IMR-90 (cell line): ENCODE results near the gene STAG1. TPM values are rescaled to one million over a fixed set of nuclear protein-coding genes. Genes with fewer than 3 reads are reported as not detected.

Experiments used
- ATAC-seq: fragments of 200-7000 bp; cut with Tn5 transposase; 2 replicates; pipeline ENCODE4 v1.9.1; 2020; ENCODE audit warnings: low read depth, mild to moderate bottlenecking, moderate library complexity
- BruUV-seq: library from RNA; stranded (reverse); fragments of 400-500 nt; replicated peaks from 2 replicates; lab custom pipeline; 2021; lab: Mats Ljungman, UMichigan
- CTCF ChIA-PET: fragments of 300-600 bp; formaldehyde crosslinking; extraction: SDS; loops from one replicate; lab custom pipeline; 2021; ENCODE audit warnings: antibody characterized with exemption; lab: Yijun Ruan, JAX
- POLR2A ChIA-PET: fragments of 300-600 bp; sonication (Branson Sonifier 250); formaldehyde crosslinking; loops from one replicate; lab custom pipeline; 2022; ENCODE audit warnings: antibody characterized with exemption; ENCODE audit not compliant: unreplicated experiment; lab: Charles Lee
- DNase-seq: peaks from one replicate; pipeline ENCODE4 v3.0.0; 2013
- H2AFZ ChIP-seq: replicated peaks from 2 replicates; pipeline ENCODE3; 2013; ENCODE audit warnings: low read length, mild to moderate bottlenecking; ENCODE audit not compliant: poor library complexity
- H2AK5ac ChIP-seq: 2 replicates; pipeline ENCODE4 v1.6.1; 2013; ENCODE audit warnings: low read depth, low read length, inconsistent platforms
- H2AK9ac ChIP-seq: replicated peaks from 2 replicates; pipeline ENCODE3; 2013; ENCODE audit warnings: mild to moderate bottlenecking, low read depth, low read length, moderate library complexity; ENCODE audit not compliant: poor library complexity
- H2BK120ac ChIP-seq: 2 replicates; pipeline ENCODE4 v1.6.1; 2013; ENCODE audit warnings: low read depth, low read length, inconsistent platforms
- H2BK15ac ChIP-seq: 3 replicates; pipeline ENCODE4 v1.6.1; 2013; ENCODE audit warnings: low read depth, low read length, inconsistent platforms
- H2BK20ac ChIP-seq: 2 replicates; pipeline ENCODE4 v1.6.1; 2013; ENCODE audit warnings: low read depth, mild to moderate bottlenecking, inconsistent platforms, low read length, moderate library complexity
- H2BK5ac ChIP-seq: 2 replicates; pipeline ENCODE4 v1.6.1; 2013; ENCODE audit warnings: mild to moderate bottlenecking, low read depth, low read length, inconsistent platforms; ENCODE audit not compliant: poor library complexity, severe bottlenecking
- H3K14ac ChIP-seq: replicated peaks from 2 replicates; pipeline ENCODE4 v1.6.1; 2013; ENCODE audit warnings: low read depth, low read length, inconsistent platforms
- H3K18ac ChIP-seq: 2 replicates; pipeline ENCODE4 v1.6.1; 2013; ENCODE audit warnings: low read depth, low read length, control low read depth
- H3K23ac ChIP-seq: 2 replicates; pipeline ENCODE4 v1.6.1; 2013; ENCODE audit warnings: low read depth, low read length, inconsistent platforms
- H3K27ac ChIP-seq: 2 replicates; pipeline ENCODE4 v1.5.1; 2013; ENCODE audit warnings: mild to moderate bottlenecking, control low read depth, low read length; ENCODE audit not compliant: insufficient read depth
- H3K27me3 ChIP-seq: 2 replicates; pipeline ENCODE4 v1.6.1; 2013; ENCODE audit warnings: low read length; ENCODE audit not compliant: control insufficient read depth, insufficient read depth
- H3K36me3 ChIP-seq: 2 replicates; pipeline ENCODE4 v1.6.1; 2013; ENCODE audit warnings: low read length, mixed read lengths; ENCODE audit not compliant: control insufficient read depth, insufficient read depth
- H3K4ac ChIP-seq: 2 replicates; pipeline ENCODE4 v1.6.1; 2013; ENCODE audit warnings: low read depth, low read length, inconsistent platforms
- H3K4me1 ChIP-seq: 2 replicates; pipeline ENCODE4 v1.6.1; 2013; ENCODE audit warnings: low read length, mixed read lengths; ENCODE audit not compliant: control insufficient read depth, insufficient read depth
- H3K4me2 ChIP-seq: 2 replicates; pipeline ENCODE4 v1.6.1; 2013; ENCODE audit warnings: low read depth, mild to moderate bottlenecking, control low read depth, low read length, moderate library complexity
- H3K4me3 ChIP-seq: 2 replicates; pipeline ENCODE4 v1.5.1; 2013; ENCODE audit warnings: low read depth, mild to moderate bottlenecking, control low read depth, low read length, moderate library complexity; ENCODE audit not compliant: insufficient read depth
- H3K56ac ChIP-seq: 2 replicates; pipeline ENCODE4 v1.6.1; 2013; ENCODE audit warnings: low read length, inconsistent platforms; ENCODE audit not compliant: insufficient read depth; ENCODE audit errors: extremely low read depth
- H3K79me1 ChIP-seq, 2 experiments: 2 replicates each; pipeline ENCODE4 v1.6.1; 2013; ENCODE audit warnings: low read length in 2 of 2, inconsistent platforms in 1 of 2, low read depth in 1 of 2
- H3K9ac ChIP-seq: 2 replicates; pipeline ENCODE4 v1.6.1; 2013; ENCODE audit warnings: low read depth, low read length, control low read depth
- H3K9me1 ChIP-seq: 2 replicates; pipeline ENCODE4 v1.6.1; 2013; ENCODE audit warnings: low read length, inconsistent platforms; ENCODE audit not compliant: insufficient read depth
- H3K9me3 ChIP-seq: 2 replicates; pipeline ENCODE4 v1.6.1; 2013; ENCODE audit warnings: low read length; ENCODE audit not compliant: control insufficient read depth, insufficient read depth
- H4K20me1 ChIP-seq: 2 replicates; pipeline ENCODE4 v1.6.1; 2013; ENCODE audit warnings: low read length, inconsistent platforms; ENCODE audit not compliant: insufficient read depth
- H4K5ac ChIP-seq: 2 replicates; pipeline ENCODE4 v1.6.1; 2013; ENCODE audit warnings: mild to moderate bottlenecking, low read depth, low read length, control low read depth
- H4K8ac ChIP-seq, 2 experiments: 2 replicates each; pipeline ENCODE4 v1.6.1; 2013; ENCODE audit warnings: low read depth in 2 of 2, low read length in 2 of 2, control low read depth in 1 of 2, inconsistent platforms in 1 of 2
- H4K91ac ChIP-seq: 2 replicates; pipeline ENCODE4 v1.6.1; 2013; ENCODE audit warnings: low read depth, low read length, inconsistent platforms; ENCODE audit not compliant: insufficient read depth
- BHLHE40 ChIP-seq: fragments of 150-350 bp; IDR thresholded peaks from 2 replicates; pipeline ENCODE4 v1.6.1; 2016; ENCODE audit warnings: mild to moderate bottlenecking, low read depth, low read length
- CEBPB ChIP-seq: IDR thresholded peaks from 2 replicates; pipeline ENCODE4 v1.6.1; 2012; ENCODE audit warnings: low read depth, low read length, improper control_type of control experiment
- CHD1 ChIP-seq: IDR thresholded peaks from 2 replicates; pipeline ENCODE4 v1.6.1; 2012; ENCODE audit warnings: low read depth, low read length, improper control_type of control experiment
- CTCF ChIP-seq: conservative IDR thresholded peaks from 2 replicates; pipeline ENCODE4 v1.5.1; 2012; ENCODE audit warnings: mild to moderate bottlenecking, low read depth, low read length, improper control_type of control experiment
- FOS ChIP-seq: fragments of 150-350 bp; IDR thresholded peaks from 2 replicates; pipeline ENCODE4 v1.6.1; 2016; ENCODE audit warnings: low read depth, low read length
- MAFK ChIP-seq: IDR thresholded peaks from 2 replicates; pipeline ENCODE4 v1.6.1; 2012; ENCODE audit warnings: low read depth, low read length, improper control_type of control experiment
- MAZ ChIP-seq: IDR thresholded peaks from 2 replicates; pipeline ENCODE4 v1.6.1; 2012; ENCODE audit warnings: low read depth, mild to moderate bottlenecking, low read length, improper control_type of control experiment, moderate library complexity, borderline replicate concordance
- MXI1 ChIP-seq: IDR thresholded peaks from 2 replicates; pipeline ENCODE4 v1.6.1; 2012; ENCODE audit warnings: low read depth, mild to moderate bottlenecking, low read length, moderate library complexity, borderline replicate concordance
- NFE2L2 ChIP-seq: fragments of 150-350 bp; IDR thresholded peaks from 2 replicates; pipeline ENCODE4 v1.6.1; 2016; ENCODE audit warnings: low read depth, mild to moderate bottlenecking, low read length
- POLR2A ChIP-seq: IDR thresholded peaks from 2 replicates; pipeline ENCODE4 v1.6.1; 2012; ENCODE audit warnings: mild to moderate bottlenecking, low read depth, low read length
- RAD21 ChIP-seq: IDR thresholded peaks from 2 replicates; pipeline ENCODE4 v1.6.1; 2012; ENCODE audit warnings: low read length, improper control_type of control experiment
- RCOR1 ChIP-seq: IDR thresholded peaks from 2 replicates; pipeline ENCODE4 v1.6.1; 2012; ENCODE audit warnings: mild to moderate bottlenecking, low read length, improper control_type of control experiment; ENCODE audit not compliant: insufficient replicate concordance
- RFX5 ChIP-seq: IDR thresholded peaks from 2 replicates; pipeline ENCODE4 v1.8.0; 2012; ENCODE audit warnings: low read depth, mild to moderate bottlenecking, low read length, moderate library complexity
- SMC3 ChIP-seq: fragments of 150-350 bp; IDR thresholded peaks from 2 replicates; pipeline ENCODE4 v1.6.1; 2016; ENCODE audit warnings: low read depth, mild to moderate bottlenecking, antibody characterized with exemption, low read length, moderate library complexity
- USF2 ChIP-seq: fragments of 150-350 bp; IDR thresholded peaks from 2 replicates; pipeline ENCODE4 v1.6.1; 2017; ENCODE audit warnings: mild to moderate bottlenecking, antibody characterized with exemption, low read length, low read depth
- WGBS, 2 experiments: methylation state at CpG; one replicate each; pipeline versions ENCODE4 v1.1.5 to v1.1.7; 2013; ENCODE audit warnings: missing lambda C conversion rate in 2 of 2; ENCODE audit not compliant: insufficient read length in 1 of 2; ENCODE audit errors: extremely low coverage in 2 of 2; 5-methylcytosine and 5-hydroxymethylcytosine counted together
- dilution Hi-C: fragments of 300-500 bp; cut with HindIII; formaldehyde crosslinking; loops from one replicate; pipeline ENCODE4 v1.14.3; 2018; ENCODE audit warnings: low sequenced_read_pairs; ENCODE audit not compliant: unreplicated experiment
- in situ Hi-C: fragments of 300-500 bp; cut with MboI; formaldehyde crosslinking; loops from 3 replicates; pipeline ENCODE4 v1.14.3; 2019; ENCODE audit warnings: low sequenced_read_pairs, inconsistent platforms, mixed read lengths
- intact Hi-C: fragments of 100-400 bp; cut with micrococcal nuclease; formaldehyde crosslinking; loops from 2 replicates; pipeline ENCODE4 v1.10.0; 2022
- polyA plus RNA-seq, 3 experiments: library from polyadenylated mRNA; depleted of rRNA; stranded (reverse); fragments of >200 nt; gene quantifications; 2 replicates each; pipeline ENCODE4 v1.2.3, GENCODE V29; 2012; ENCODE audit warnings: low replicate concordance in 1 of 3
- total RNA-seq: library from RNA; depleted of rRNA; stranded (reverse); fragments of >200 nt; gene quantifications from 2 replicates; pipeline ENCODE4 v1.2.3, GENCODE V29; 2012
- TF ChIP-seq, protein P1 (sequence below): fragments of 150-350 bp; IDR thresholded peaks from 2 replicates; pipeline ENCODE4 v1.6.1; 2016; ENCODE audit warnings: low read depth, mild to moderate bottlenecking, low read length, moderate library complexity, borderline replicate concordance

STAG1 gene
- total and polyA plus RNA-seq, 2 of the 4 experiments (the other 2 are of a cell fraction): 9.6 to 32.3 TPM

GRCh38 chr3:136297826-136298225 is 454.4 kb downstream of the STAG1 start:
- Histone ChIP-seq H3K36me3 (peaks cover 21% of the 10 kb centered on the region), H3K4me1 (no peaks in the 10 kb centered on the region), H2BK5ac (no peak overlapping the region), H3K9ac (no peak overlapping the region), H3K56ac (no peak overlapping the region), H3K4me3 (no peak overlapping the region), H3K9me1 (0 out of 2 replicates have a peak, but pooled peaks cover 3% of the 10 kb centered on the region), H3K4ac (no peak overlapping the region), H3K27ac (no peak overlapping the region), H3K4me2 (no peak overlapping the region), H2BK20ac (no peak overlapping the region), H3K23ac (no peak overlapping the region), H4K8ac (no peak overlapping the region), H4K20me1 (no peaks in the 10 kb centered on the region), H3K18ac (no peak overlapping the region), H3K27me3 (no peaks in the 10 kb centered on the region), H2BK15ac (no peak overlapping the region), H2AK9ac (no peak overlapping the region), H4K5ac (no peak overlapping the region), H2AFZ (no peak overlapping the region), H4K91ac (no peak overlapping the region), H2AK5ac (no peak overlapping the region), H3K79me1 (0 out of 4 replicates have a peak, but pooled peaks cover 0 to 2% of the 10 kb centered on the region in 2 experiments), H3K14ac (no peak overlapping the region), H3K9me3 (no peaks in the 10 kb centered on the region), H2BK120ac (no peak overlapping the region)
- in situ Hi-C loops: no loop called here
- POLR2A ChIA-PET: no interaction called here
- WGBS, 2 experiments: 95% methylated on average over 4 of the region's 8 CpGs; no CpG with 5 or more reads in 1 of the 2 experiments
- dilution Hi-C loops: no loop called here
- CTCF ChIA-PET: no interaction called here
- intact Hi-C loops: no loop called here
- DNase-seq (no peak), ATAC-seq (no peak)
- BruUV-seq: no TSS peak
- TF ChIP-seq, protein P1, sequence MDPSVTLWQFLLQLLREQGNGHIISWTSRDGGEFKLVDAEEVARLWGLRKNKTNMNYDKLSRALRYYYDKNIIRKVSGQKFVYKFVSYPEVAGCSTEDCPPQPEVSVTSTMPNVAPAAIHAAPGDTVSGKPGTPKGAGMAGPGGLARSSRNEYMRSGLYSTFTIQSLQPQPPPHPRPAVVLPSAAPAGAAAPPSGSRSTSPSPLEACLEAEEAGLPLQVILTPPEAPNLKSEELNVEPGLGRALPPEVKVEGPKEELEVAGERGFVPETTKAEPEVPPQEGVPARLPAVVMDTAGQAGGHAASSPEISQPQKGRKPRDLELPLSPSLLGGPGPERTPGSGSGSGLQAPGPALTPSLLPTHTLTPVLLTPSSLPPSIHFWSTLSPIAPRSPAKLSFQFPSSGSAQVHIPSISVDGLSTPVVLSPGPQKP: no peak
- TF ChIP-seq BHLHE40: no peak
- TF ChIP-seq MXI1: no peak
- no peak for TF ChIP-seq USF2
- TF ChIP-seq RCOR1: no peak
- TF ChIP-seq SMC3: no peak
- TF ChIP-seq FOS: no peak
- TF ChIP-seq MAFK: no peak
- TF ChIP-seq POLR2A: no peak
- no peak for TF ChIP-seq NFE2L2
- no peak for TF ChIP-seq CHD1
- TF ChIP-seq CEBPB: no peak
- no peak for TF ChIP-seq CTCF
- TF ChIP-seq RAD21: no peak
- TF ChIP-seq MAZ: no peak
- no peak for TF ChIP-seq RFX5
